HepG2 (cell line): ENCODE measurements around the gene MCC. TPM values are rescaled to one million over a fixed set of nuclear protein-coding genes. Genes with fewer than 3 reads are reported as not detected.

Experiments
- ATAC-seq: fragments of 200-7000 bp; cut with Tn5 transposase; 3 replicates; pipeline ENCODE4 v1.9.1; 2020; ENCODE audit warnings: mild to moderate bottlenecking, moderate library complexity
- BruUV-seq: library from RNA; stranded (reverse); fragments of 400-500 nt; replicated peaks from 2 replicates; lab custom pipeline; 2021; lab: Mats Ljungman, UMichigan
- CTCF ChIA-PET: fragments of 300-600 bp; formaldehyde crosslinking; extraction: SDS; loops from one replicate; lab custom pipeline; 2021; ENCODE audit warnings: low total read pairs, inconsistent platforms, low intra/inter-chr PET ratio; lab: Yijun Ruan, JAX
- POLR2A ChIA-PET: fragments of 350-600 bp; sonication (Branson Sonifier 250); formaldehyde crosslinking; loops from one replicate; lab custom pipeline; 2020; ENCODE audit warnings: antibody characterized with exemption, inconsistent platforms; lab: Yijun Ruan, JAX
- DNase-seq: peaks from one replicate; pipeline ENCODE4 v3.0.0-alpha.2; 2015; ENCODE audit warnings: low spot score
- FAIRE-seq: peaks from 3 replicates; lab custom pipeline; 2011; peaks lifted over from hg19 to GRCh38; lab: Jason Lieb, UNC
- H2AFZ ChIP-seq: one replicate; pipeline ENCODE4 v1.6.1; 2011; ENCODE audit warnings: low read length, inconsistent platforms
- H3K27ac ChIP-seq: fragments of 300-600 bp; 3 replicates; pipeline ENCODE4 v1.8.0; 2011; ENCODE audit warnings: mixed run types, mild to moderate bottlenecking, mixed read lengths, low read length, inconsistent platforms; ENCODE audit not compliant: insufficient read depth; ENCODE audit errors: extremely low read length
- H3K27me3 ChIP-seq, 2 experiments: fragments of 200-600 bp in 1 of 2; 2 replicates in 1 of 2; 3 replicates in 1 of 2; pipeline versions ENCODE4 v1.6.0 to v1.8.0; 2011; ENCODE audit warnings: low read length in 2 of 2, mild to moderate bottlenecking in 2 of 2, moderate library complexity in 2 of 2, inconsistent platforms in 1 of 2; ENCODE audit not compliant: insufficient read depth in 2 of 2, control insufficient read depth in 1 of 2
- H3K36me3 ChIP-seq, 2 experiments: fragments of 200-600 bp in 1 of 2; replicated peaks in 1 of 2; 2 replicates in 1 of 2; 3 replicates in 1 of 2; pipeline versions ENCODE4 v1.5.1 to v1.8.0; 2011; ENCODE audit warnings: low read length in 2 of 2, inconsistent platforms in 1 of 2; ENCODE audit not compliant: insufficient read depth in 2 of 2, control insufficient read depth in 1 of 2
- H3K4me1 ChIP-seq: 2 replicates; pipeline ENCODE4 v1.5.1; 2012; ENCODE audit warnings: low read length, inconsistent platforms; ENCODE audit not compliant: insufficient read depth
- H3K4me2 ChIP-seq: 2 replicates; pipeline ENCODE4 v1.6.0; 2011; ENCODE audit warnings: low read depth, low read length, inconsistent platforms
- H3K4me3 ChIP-seq, 3 experiments: fragments of 200-600 bp in 1 of 3; sonication (generic), shearing (Covaris generic) in 1 of 3; replicated peaks in 1 of 3; 2 replicates each; pipeline ENCODE4 v1.5.1; 2011 to 2016; ENCODE audit warnings: low read length in 3 of 3, inconsistent platforms in 2 of 3, low read depth in 2 of 3, mild to moderate bottlenecking in 2 of 3, control low read depth in 1 of 3, mixed read lengths in 1 of 3; ENCODE audit not compliant: insufficient read depth in 1 of 3
- H3K79me2 ChIP-seq: one replicate; pipeline ENCODE4 v1.6.1; 2011; ENCODE audit warnings: low read length, inconsistent platforms; ENCODE audit not compliant: insufficient read depth
- H3K9ac ChIP-seq: 2 replicates; pipeline ENCODE4 v1.6.0; 2011; ENCODE audit warnings: mild to moderate bottlenecking, low read depth, low read length, inconsistent platforms; ENCODE audit not compliant: insufficient read depth
- H3K9me3 ChIP-seq: 2 replicates; pipeline ENCODE4 v1.5.1; 2012; ENCODE audit warnings: mild to moderate bottlenecking, low read length
- H4K20me1 ChIP-seq: 2 replicates; pipeline ENCODE4 v1.6.0; 2011; ENCODE audit warnings: inconsistent platforms, mild to moderate bottlenecking, low read length, moderate library complexity; ENCODE audit not compliant: insufficient read depth
- FOXA1 ChIP-seq, 2 experiments: fragments of 450-650 bp in 1 of 2; sonication (generic) in 1 of 2; formaldehyde crosslinking in 1 of 2; IDR thresholded peaks; 2 replicates each; pipeline versions ENCODE4 v1.4.0 to v1.6.1; 2016 to 2020; ENCODE audit warnings: missing genetic modification reagents in 1 of 2
- GTF3A ChIP-seq: sonication (generic); formaldehyde crosslinking; conservative IDR thresholded peaks from 2 replicates; pipeline ENCODE4 v1.4.0; 2020; ENCODE audit warnings: mild to moderate bottlenecking, missing genetic modification reagents
- LRRFIP1 ChIP-seq: sonication (generic); formaldehyde crosslinking; conservative IDR thresholded peaks from 2 replicates; pipeline ENCODE4 v1.4.0; 2020; ENCODE audit warnings: missing genetic modification reagents
- RBAK ChIP-seq: sonication (generic); formaldehyde crosslinking; IDR thresholded peaks from 2 replicates; pipeline ENCODE4 v1.5.1; 2020; ENCODE audit warnings: mild to moderate bottlenecking, missing genetic modification reagents
- RFXAP ChIP-seq: sonication (generic); formaldehyde crosslinking; IDR thresholded peaks from 2 replicates; pipeline ENCODE4 v1.4.0; 2020; ENCODE audit warnings: missing genetic modification reagents, borderline replicate concordance
- SALL2 ChIP-seq: sonication (generic); formaldehyde crosslinking; IDR thresholded peaks from 2 replicates; pipeline ENCODE4 v1.8.1; 2023; ENCODE audit warnings: mild to moderate bottlenecking, missing genetic modification reagents, inconsistent platforms
- SKI ChIP-seq: fragments of 450-650 bp; IDR thresholded peaks from one replicate; pipeline ENCODE4 v1.6.1; 2018; ENCODE audit warnings: mild to moderate bottlenecking; ENCODE audit not compliant: partially characterized antibody
- ZNF138 ChIP-seq: sonication (generic); formaldehyde crosslinking; IDR thresholded peaks from 2 replicates; pipeline ENCODE4 v1.5.0; 2020; ENCODE audit warnings: mild to moderate bottlenecking, low read depth, missing genetic modification reagents
- ZNF17 ChIP-seq: sonication (generic); formaldehyde crosslinking; IDR thresholded peaks from 2 replicates; pipeline ENCODE4 v1.5.0; 2020; ENCODE audit warnings: mild to moderate bottlenecking, missing genetic modification reagents
- ZNF263 ChIP-seq: sonication (generic); formaldehyde crosslinking; IDR thresholded peaks from 2 replicates; pipeline ENCODE4 v1.4.0; 2020; ENCODE audit warnings: missing genetic modification reagents
- ZNF282 ChIP-seq: fragments of 450-650 bp; IDR thresholded peaks from 2 replicates; pipeline ENCODE4 v1.6.1; 2018; ENCODE audit not compliant: partially characterized antibody
- ZNF335 ChIP-seq: sonication (generic); formaldehyde crosslinking; IDR thresholded peaks from 2 replicates; pipeline ENCODE4 v1.4.0; 2020; ENCODE audit warnings: missing genetic modification reagents
- ZNF549 ChIP-seq: sonication (generic); formaldehyde crosslinking; IDR thresholded peaks from 2 replicates; pipeline ENCODE4 v1.5.0; 2020; ENCODE audit warnings: missing genetic modification reagents
- ZNF878 ChIP-seq: sonication (generic); formaldehyde crosslinking; IDR thresholded peaks from 2 replicates; pipeline ENCODE4 v1.8.1; 2023; ENCODE audit warnings: mild to moderate bottlenecking, missing genetic modification reagents, moderate library complexity
- WGBS: methylation state at CpG from one replicate; pipeline ENCODE4 v1.1.6; 2017; ENCODE audit warnings: low lambda C conversion rate; 5-methylcytosine and 5-hydroxymethylcytosine counted together
- in situ Hi-C: cut with HindIII; loops from 2 replicates; pipeline ENCODE4 v1.10.0; 2017; ENCODE audit warnings: low pct_unique_long_range_greater_than_20kb; ENCODE audit not compliant: extremely low pct_ligation_motif_present
- intact Hi-C: fragments of 100-400 bp; cut with micrococcal nuclease; formaldehyde crosslinking; loops from one replicate; pipeline ENCODE4 v1.10.0; 2022; ENCODE audit not compliant: unreplicated experiment
- polyA plus RNA-seq, 8 experiments: library from polyadenylated mRNA; depleted of rRNA in 3 of 8; stranded (reverse) in 7 of 8; unstranded in 1 of 8; fragments of >200 nt; fragmentation: Illumina TruSeq in 4 of 8; extraction: Trizol in 4 of 8; gene quantifications; 2 replicates each; pipeline versions ENCODE4 v1.2.1 to v1.2.3, GENCODE V29; 2011 to 2016; ENCODE audit warnings: low read depth in 4 of 8, missing spikeins in 1 of 8, mixed read lengths in 1 of 8; ENCODE audit not compliant: insufficient read depth in 1 of 8
- total RNA-seq, 5 experiments: library from RNA; depleted of rRNA; stranded (reverse); fragments of >200 nt; fragmentation: Illumina TruSeq; extraction: Trizol; gene quantifications; 2 replicates each; pipeline ENCODE4 v1.2.3, GENCODE V29; 2016; ENCODE audit warnings: low read depth in 1 of 5

The MCC gene
- total and polyA plus RNA-seq, 2 of the 13 experiments (the other 11 are each of a cell fraction or from before 2014, with no cell fraction given), result 0.55 to 2.4 TPM

GRCh38 chr5:113270086-113270485 lies 218.2 kb downstream of the MCC start:
- intact Hi-C loops, result no loop called here
- no peak overlapping the region for H3K4me3 ChIP-seq
- CTCF ChIA-PET, result no interaction called here
- TF ChIP-seq FOXA1 (IDR thresholded peaks at IDR 0.05), result no peak
- no peak for TF ChIP-seq FOXA1 (CRISPR knock-in tag; IDR thresholded peaks at IDR 0.05)
- TF ChIP-seq RFXAP (CRISPR knock-in tag), result no peak
- no peak for TF ChIP-seq ZNF282
- no peak for TF ChIP-seq GTF3A (CRISPR knock-in tag)
- no peak for TF ChIP-seq ZNF138 (CRISPR knock-in tag)
- TF ChIP-seq ZNF335 (CRISPR knock-in tag), result no peak
- TF ChIP-seq RBAK (CRISPR knock-in tag), result no peak
- TF ChIP-seq ZNF549, result no peak
- no peak for TF ChIP-seq SALL2
- no peak for TF ChIP-seq ZNF263 (CRISPR knock-in tag)
- no peak for TF ChIP-seq SKI
- no peak for TF ChIP-seq ZNF17 (CRISPR knock-in tag)
- TF ChIP-seq ZNF878 (CRISPR knock-in tag), result no peak
- no peak for TF ChIP-seq LRRFIP1 (CRISPR knock-in tag)
- WGBS, result 39% methylated on average over 5 of the region's 5 CpGs
- POLR2A ChIA-PET, result no interaction called here
- ATAC-seq, result no peak
- H3K4me1 ChIP-seq, result no peaks in the 10 kb centered on the region
- H3K27me3 ChIP-seq, result no peaks in the 10 kb centered on the region
- in situ Hi-C loops, result no loop called here
- no peaks in the 10 kb centered on the region for H3K36me3 ChIP-seq
- H3K9me3 ChIP-seq, result no peaks in the 10 kb centered on the region
- H3K4me2 ChIP-seq, result no peak overlapping the region
- no peak overlapping the region for H2AFZ ChIP-seq
- no peak overlapping the region for H3K27ac ChIP-seq
- H3K9ac ChIP-seq, result no peak overlapping the region
- no TSS peak for BruUV-seq
- H4K20me1 ChIP-seq, result no peaks in the 10 kb centered on the region
- H3K79me2 ChIP-seq, result no peaks in the 10 kb centered on the region
- DNase-seq, result no peak
- no peak for FAIRE-seq
